CD14-positive monocyte (primary cell): ENCODE results near the gene TEX30. TPM values are rescaled to one million over a fixed set of nuclear protein-coding genes. Genes with fewer than 3 reads are reported as not detected.
A peak's percentile ranks its signal among the peaks of the same experiment; 100 is the strongest.

Source experiments
- DNase-seq, 3 donors: peaks; one replicate each; pipeline ENCODE4 v3.0.0-alpha.2; 2011 to 2022
- H2AFZ ChIP-seq: 2 replicates; pipeline ENCODE4 v1.6.0; 2012; ENCODE audit warnings: mild to moderate bottlenecking, low read depth, low read length, inconsistent platforms; ENCODE audit not compliant: insufficient read depth, poor library complexity, severe bottlenecking
- H3K27ac ChIP-seq, 2 donors: 1 replicate in 1 of 2; 2 replicates in 1 of 2; pipeline ENCODE4 v1.5.1; 2012 to 2013; ENCODE audit warnings: low read length in 2 of 2, control low read depth in 1 of 2, inconsistent platforms in 1 of 2, low read depth in 1 of 2, mild to moderate bottlenecking in 1 of 2
- H3K27me3 ChIP-seq, 2 donors: one replicate each; pipeline versions ENCODE4 v1.6.0 to v1.6.1; 2011 to 2013; ENCODE audit warnings: low read length in 2 of 2; ENCODE audit not compliant: control insufficient read depth in 2 of 2, insufficient read depth in 2 of 2
- H3K36me3 ChIP-seq, 2 donors: replicated peaks in 1 of 2; 1 replicate in 1 of 2; 2 replicates in 1 of 2; pipeline versions ENCODE4 v1.5.1 to v1.6.1; 2012 to 2013; ENCODE audit warnings: low read length in 2 of 2, control low read depth in 1 of 2, inconsistent platforms in 1 of 2, mild to moderate bottlenecking in 1 of 2; ENCODE audit not compliant: insufficient read depth in 2 of 2, control insufficient read depth in 1 of 2
- H3K4me1 ChIP-seq, 2 donors: 1 replicate in 1 of 2; 2 replicates in 1 of 2; pipeline versions ENCODE4 v1.5.1 to v1.6.1; 2012 to 2013; ENCODE audit warnings: low read length in 2 of 2, control low read depth in 1 of 2, inconsistent platforms in 1 of 2, mild to moderate bottlenecking in 1 of 2, moderate library complexity in 1 of 2; ENCODE audit not compliant: insufficient read depth in 2 of 2, control insufficient read depth in 1 of 2
- H3K4me2 ChIP-seq: replicated peaks from 2 replicates; pipeline ENCODE3; 2012; ENCODE audit warnings: low read length, moderate library complexity, mild to moderate bottlenecking; ENCODE audit not compliant: poor library complexity, severe bottlenecking; ENCODE audit errors: extremely low read depth
- H3K4me3 ChIP-seq, 3 experiments: fragments of 200-600 bp in 1 of 3; sonication (generic) in 1 of 3; replicated peaks in 1 of 3; 1 replicate in 2 of 3; 2 replicates in 1 of 3; pipeline ENCODE4 v1.5.1; 2011 to 2013; ENCODE audit warnings: low read length in 3 of 3, mild to moderate bottlenecking in 3 of 3, control low read depth in 2 of 3, low read depth in 2 of 3, inconsistent platforms in 1 of 3, moderate library complexity in 1 of 3
- H3K79me2 ChIP-seq: 2 replicates; pipeline ENCODE4 v1.6.0; 2012; ENCODE audit warnings: mild to moderate bottlenecking, control low read depth, inconsistent platforms, low read length, moderate library complexity; ENCODE audit not compliant: insufficient read depth
- H3K9ac ChIP-seq: 2 replicates; pipeline ENCODE4 v1.6.0; 2017; ENCODE audit warnings: low read length, mild to moderate bottlenecking; ENCODE audit not compliant: insufficient read depth, poor library complexity, severe bottlenecking
- H3K9me3 ChIP-seq, 2 donors: replicated peaks in 1 of 2; 1 replicate in 1 of 2; 2 replicates in 1 of 2; pipeline versions ENCODE4 v1.5.1 to v1.6.1; 2012 to 2013; ENCODE audit warnings: low read length in 2 of 2, control low read depth in 1 of 2; ENCODE audit not compliant: control insufficient read depth in 1 of 2, insufficient read depth in 1 of 2
- H4K20me1 ChIP-seq: 2 replicates; pipeline ENCODE4 v1.6.0; 2012; ENCODE audit warnings: mild to moderate bottlenecking, low read length, control low read depth, moderate library complexity; ENCODE audit not compliant: insufficient read depth
- H3K27ac Mint-ChIP-seq, 7 donors: one replicate each; pipeline ENCODE4 v1.8.0; 2020; ENCODE audit warnings: mild to moderate bottlenecking in 7 of 7, mixed read lengths in 7 of 7, moderate library complexity in 6 of 7, inconsistent platforms in 2 of 7
- H3K27me3 Mint-ChIP-seq, 3 donors: one replicate each; pipeline ENCODE4 v1.8.0; 2021 to 2022; ENCODE audit warnings: low read depth in 3 of 3, mild to moderate bottlenecking in 3 of 3, mixed read lengths in 3 of 3, moderate library complexity in 3 of 3, inconsistent platforms in 1 of 3
- H3K36me3 Mint-ChIP-seq, 2 donors: one replicate each; pipeline ENCODE4 v1.8.0; 2020; ENCODE audit warnings: mixed read lengths in 2 of 2, inconsistent platforms in 1 of 2, mild to moderate bottlenecking in 1 of 2
- H3K4me1 Mint-ChIP-seq: one replicate; pipeline ENCODE4 v1.8.0; 2020; ENCODE audit warnings: mild to moderate bottlenecking, mixed read lengths
- H3K4me3 Mint-ChIP-seq, 2 donors: one replicate each; pipeline ENCODE4 v1.8.0; 2020; ENCODE audit warnings: mild to moderate bottlenecking in 2 of 2, mixed read lengths in 2 of 2, moderate library complexity in 1 of 2
- H3K9me3 Mint-ChIP-seq, 7 donors: one replicate each; pipeline ENCODE4 v1.8.0; 2020 to 2022; ENCODE audit warnings: mixed read lengths in 7 of 7, mild to moderate bottlenecking in 6 of 7, moderate library complexity in 6 of 7, inconsistent platforms in 2 of 7
- WGBS: methylation state at CpG from one replicate; pipeline ENCODE4 v1.1.5; 2013; ENCODE audit warnings: missing lambda C conversion rate; ENCODE audit not compliant: insufficient coverage; 5-methylcytosine and 5-hydroxymethylcytosine counted together
- intact Hi-C, 2 donors: fragments of 100-400 bp; cut with micrococcal nuclease; formaldehyde crosslinking; loops; one replicate each; pipeline versions ENCODE4 v1.15.0 to v1.15.1; 2023
- polyA plus RNA-seq, 3 donors: library from polyadenylated mRNA; depleted of rRNA in 1 of 3; unstranded in 2 of 3; stranded (reverse) in 1 of 3; fragments of 300-500 nt in 2 of 3; fragments of >200 nt in 1 of 3; fragmentation: Illumina TruSeq in 2 of 3; gene quantifications; 1 replicate in 2 of 3; 2 replicates in 1 of 3; pipeline ENCODE4 v1.2.3, GENCODE V29; 2012 to 2021
- TF ChIP-seq, protein P1 (sequence below): fragments of 200-600 bp; IDR thresholded peaks from one replicate; pipeline ENCODE4 v1.8.0; 2022; ENCODE audit warnings: antibody characterized with exemption, mild to moderate bottlenecking

Gene TEX30
- polyA plus RNA-seq, 3 donors, result 2.7 to 11.3 (median 10.9) TPM

DNA sequence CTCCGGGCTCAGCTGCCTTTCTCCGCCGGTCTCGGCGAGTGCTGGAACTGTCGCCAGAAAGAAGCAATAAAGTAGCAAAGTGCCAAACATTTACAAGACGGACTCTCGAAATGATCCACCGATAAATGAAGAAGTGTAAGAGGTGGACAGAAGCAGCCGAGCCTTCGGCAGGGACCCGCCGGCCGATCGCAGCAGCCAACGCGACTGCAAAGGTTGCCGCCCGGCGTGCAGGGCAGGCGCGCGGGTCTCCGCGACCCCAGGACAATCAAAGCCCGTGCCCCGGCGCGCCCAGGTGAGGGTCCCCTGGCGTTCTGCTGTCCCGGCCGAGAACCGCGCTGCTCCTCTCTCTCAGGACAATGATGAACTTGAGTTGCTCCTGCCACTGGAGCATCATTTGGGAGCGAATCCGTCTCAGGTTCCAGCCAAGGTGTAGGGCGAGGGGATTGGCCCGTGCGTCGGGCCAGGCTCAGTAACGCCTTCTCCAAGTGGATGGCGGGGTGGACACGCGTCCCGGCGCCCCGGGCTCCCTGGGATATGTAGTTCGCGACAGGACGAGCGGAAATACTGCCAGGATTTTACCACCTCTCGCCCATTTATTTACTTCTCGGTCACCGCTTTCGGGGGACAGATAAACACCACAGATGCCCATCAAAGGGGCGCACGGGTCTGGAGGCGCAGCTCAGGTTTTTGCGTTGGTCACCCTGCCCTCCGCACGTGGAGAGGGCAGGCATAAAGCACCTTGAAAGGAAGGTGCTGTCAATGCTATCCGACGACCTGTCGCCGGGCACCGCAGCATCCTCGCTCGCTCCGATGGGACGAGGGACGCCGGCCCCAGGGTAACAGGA, 25.2 kb upstream of the TEX30 start, which contains the start of the genes BIVM and POGLUT2:
BIVM (plus strand) TSS at position 539 of the 845 bp plus-strand sequence. CDS start 8,149 bp downstream, outside the sequence.
POGLUT2 (minus strand) TSS at position 396 of the 845 bp plus-strand sequence; CDS start at position 90, 306 bp downstream.
- WGBS, result under 1% methylated on average over 66 of the region's 72 CpGs
- Mint-ChIP-seq H3K27ac (peak within 1 kb of the TSS in 1 of 7 donors; percentile 13), H3K27me3 (peaks cover 25 to 34% (median 34%) of the 10 kb centered on the region in 3 donors), H3K36me3 (peaks cover 0 to 4% of the 10 kb centered on the region in 2 donors), H3K4me3 (peak within 1 kb of the TSS; percentile 83 to 93), H3K4me1 (peaks cover 23% of the 10 kb centered on the region), H3K9me3 (peaks cover 0 to 4% (median 0%) of the 10 kb centered on the region in 7 donors)
- peaks cover 20 to 29% of the 10 kb centered on the region in 2 donors for H3K4me1 ChIP-seq
- no peaks in the 10 kb centered on the region for H3K79me2 ChIP-seq
- intact Hi-C loops, result loop anchor here in 1 of 2 donors (10.0 kb wide), 1 partner anchor 114 kb away; no protein-coding TSS in a partner anchor
- H3K9me3 ChIP-seq, result no peaks in the 10 kb centered on the region
- DNase-seq, result peak; percentile 19 to 39 (median 32)
- H3K4me3 ChIP-seq, result peak within 1 kb of the TSS; percentile 40 to 81 (median 54)
- TF ChIP-seq, protein P1, sequence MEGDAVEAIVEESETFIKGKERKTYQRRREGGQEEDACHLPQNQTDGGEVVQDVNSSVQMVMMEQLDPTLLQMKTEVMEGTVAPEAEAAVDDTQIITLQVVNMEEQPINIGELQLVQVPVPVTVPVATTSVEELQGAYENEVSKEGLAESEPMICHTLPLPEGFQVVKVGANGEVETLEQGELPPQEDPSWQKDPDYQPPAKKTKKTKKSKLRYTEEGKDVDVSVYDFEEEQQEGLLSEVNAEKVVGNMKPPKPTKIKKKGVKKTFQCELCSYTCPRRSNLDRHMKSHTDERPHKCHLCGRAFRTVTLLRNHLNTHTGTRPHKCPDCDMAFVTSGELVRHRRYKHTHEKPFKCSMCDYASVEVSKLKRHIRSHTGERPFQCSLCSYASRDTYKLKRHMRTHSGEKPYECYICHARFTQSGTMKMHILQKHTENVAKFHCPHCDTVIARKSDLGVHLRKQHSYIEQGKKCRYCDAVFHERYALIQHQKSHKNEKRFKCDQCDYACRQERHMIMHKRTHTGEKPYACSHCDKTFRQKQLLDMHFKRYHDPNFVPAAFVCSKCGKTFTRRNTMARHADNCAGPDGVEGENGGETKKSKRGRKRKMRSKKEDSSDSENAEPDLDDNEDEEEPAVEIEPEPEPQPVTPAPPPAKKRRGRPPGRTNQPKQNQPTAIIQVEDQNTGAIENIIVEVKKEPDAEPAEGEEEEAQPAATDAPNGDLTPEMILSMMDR, result no peak
- no peaks in the 10 kb centered on the region for H4K20me1 ChIP-seq
- peak within 1 kb of the TSS; percentile 100 for H3K4me2 ChIP-seq
- peak within 1 kb of the TSS; percentile 89 for H2AFZ ChIP-seq
- peaks cover 16 to 31% of the 10 kb centered on the region in 2 donors for H3K27me3 ChIP-seq
- no peak within 1 kb of the TSS for H3K27ac ChIP-seq
- H3K9ac ChIP-seq, result peak within 1 kb of the TSS; percentile 65
- H3K36me3 ChIP-seq, result no peaks in the 10 kb centered on the region

DNA sequence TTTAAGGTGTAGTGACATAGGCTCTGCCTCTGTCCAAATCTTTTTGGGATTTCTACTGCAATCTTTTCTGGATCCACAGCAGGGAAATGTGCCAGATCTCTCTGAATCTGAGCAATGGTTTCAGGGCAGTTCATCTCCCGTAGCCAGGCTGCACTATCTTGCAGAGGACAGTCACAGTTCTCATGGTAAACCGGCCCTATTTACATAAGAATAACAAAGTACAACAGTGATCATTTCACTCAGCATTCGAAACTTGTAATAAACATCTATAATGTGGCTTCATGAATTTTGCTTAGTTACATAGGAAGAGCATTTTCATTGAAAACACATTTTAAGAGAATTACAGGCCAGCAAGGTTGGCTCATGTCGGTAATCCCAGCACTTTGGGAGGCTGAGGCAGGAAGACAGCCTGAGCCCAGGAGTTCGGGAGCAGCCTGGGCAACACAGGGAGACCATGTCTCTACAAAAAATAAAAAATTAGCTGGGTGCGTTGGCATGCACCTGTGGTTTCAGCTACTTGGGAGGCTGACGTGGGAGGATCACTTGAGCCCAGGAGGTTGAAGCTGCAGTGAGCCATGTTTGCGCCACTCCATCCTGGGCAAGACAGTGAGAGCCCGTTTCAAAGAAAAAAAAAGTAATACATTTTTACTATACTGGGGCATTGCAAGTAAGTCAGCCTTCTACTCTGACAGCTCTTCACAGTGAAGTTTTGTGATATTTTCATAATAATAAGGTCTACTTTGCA, 20.2 kb upstream of the TEX30 start:
- Mint-ChIP-seq H3K27me3 (peaks cover 17 to 23% (median 19%) of the 10 kb centered on the region in 3 donors), H3K36me3 (peaks cover 0 to under 1% of the 10 kb centered on the region in 2 donors), H3K4me1 (peaks cover 5% of the 10 kb centered on the region), H3K27ac (peak overlapping the region in 1 of 7 donors; percentile 15), H3K4me3 (no peak overlapping the region), H3K9me3 (no peaks in the 10 kb centered on the region)
- DNase-seq, result no peak
- H2AFZ ChIP-seq, result no peak overlapping the region
- peaks cover 5 to 6% of the 10 kb centered on the region in 2 donors for H3K4me1 ChIP-seq
- H3K79me2 ChIP-seq, result no peaks in the 10 kb centered on the region
- H3K27ac ChIP-seq, result no peak overlapping the region
- no peak overlapping the region for H3K4me2 ChIP-seq
- H3K9me3 ChIP-seq, result no peaks in the 10 kb centered on the region
- intact Hi-C loops, result loop anchor here in 1 of 2 donors (10.0 kb wide), 1 partner anchor 109 kb away; no protein-coding TSS in a partner anchor
- WGBS, result 93% methylated on average over 4 of the region's 9 CpGs
- no peak overlapping the region for H3K9ac ChIP-seq
- H3K4me3 ChIP-seq, result no peak overlapping the region
- peaks cover 15 to 19% of the 10 kb centered on the region in 2 donors for H3K27me3 ChIP-seq
- H3K36me3 ChIP-seq, result no peaks in the 10 kb centered on the region
- TF ChIP-seq, protein P1, result no peak
- no peaks in the 10 kb centered on the region for H4K20me1 ChIP-seq
